Activated CD8-positive, alpha-beta memory T cell treated with anti-CD3 and anti-CD28 coated beads for 36 hours (primary cell): ENCODE data around the gene CUL4A. TPM values are rescaled to one million over a fixed set of nuclear protein-coding genes. Genes with fewer than 3 reads are reported as not detected.
"Not testable (repeated sequence)": the region's sequence is repeated elsewhere in the genome, so short reads cannot be mapped to it uniquely, and the experiment has no call there.

Source experiments
- CTCF ChIA-PET: fragments of 350-600 bp; sonication (Branson Sonifier 250); formaldehyde crosslinking; loops from one replicate; lab custom pipeline; 2021; ENCODE audit warnings: antibody characterized with exemption; lab: Charles Lee
- POLR2A ChIA-PET: fragments of 350-600 bp; sonication (Branson Sonifier 250); formaldehyde crosslinking; loops from one replicate; lab custom pipeline; 2021; ENCODE audit warnings: antibody characterized with exemption; lab: Charles Lee
- total RNA-seq, 2 experiments: library from RNA; stranded (reverse); gene quantifications; one replicate each; pipeline ENCODE4 v1.2.3, GENCODE V29; 2021

CUL4A gene
- total RNA-seq: 10 to 100 TPM; 89.8 to 90.0 TPM

- POLR2A ChIA-PET: interaction anchor here (0.5 to 2.1 kb wide), 5 partner anchors 45 to 1072 kb away, joined by 3 to 11 read pairs (median 4); partner anchors contain the start of genes LAMP1 and UPF3A
Observed at GRCh38 chr13:113209336-113209758, at the start of gene CUL4A. TSS of gene CUL4A (plus strand) at chr13:113209613. CDS start at chr13:113209628, 15 bp downstream.

GRCh38 chr13:113159701-113160100 is 49.7 kb upstream of the CUL4A start:
- ChIA-PET CTCF (no interaction called here), POLR2A (no interaction called here)

More at GRCh38 chr13:113209336-113209758, at the start of gene CUL4A:
- CTCF ChIA-PET: interaction anchor here (0.8 to 1.1 kb wide), 2 partner anchors 10 to 180 kb away, joined by 3 read pairs; no protein-coding TSS in a partner anchor

- CTCF ChIA-PET: interaction anchor here (0.6 kb wide), 1 partner anchor 21 kb away, joined by 3 read pairs; no protein-coding TSS in a partner anchor
- POLR2A ChIA-PET: no interaction called here
Observed at GRCh38 chr13:113160983-113161382, 48.4 kb upstream of the CUL4A start.

- POLR2A ChIA-PET: no interaction called here
- CTCF ChIA-PET: no interaction called here
Observed at GRCh38 chr13:113161433-113161832, 48.0 kb upstream of the CUL4A start.

GRCh38 chr13:113161975-113162374 is 47.4 kb upstream of the CUL4A start:
- POLR2A ChIA-PET, CTCF ChIA-PET: not testable (repeated sequence)

- POLR2A ChIA-PET: no interaction called here
- CTCF ChIA-PET: no interaction called here
Observed at GRCh38 chr13:113162783-113163685, 46.4 kb upstream of the CUL4A start.

GRCh38 chr13:113164492-113164891 is 44.9 kb upstream of the CUL4A start:
- ChIA-PET CTCF (no interaction called here), POLR2A (no interaction called here)

GRCh38 chr13:113166266-113166665 is 43.1 kb upstream of the CUL4A start:
- ChIA-PET CTCF (interaction anchor here (1.0 kb wide), 1 partner anchor 10 kb away, joined by 4 read pairs; no protein-coding TSS in a partner anchor), POLR2A (no interaction called here)

- ChIA-PET CTCF (interaction anchor here (0.6 to 1.0 kb wide), 2 partner anchors 8 to 10 kb away, joined by 3 to 4 read pairs; partner anchors contain the start of gene PROZ), POLR2A (no interaction called here)
Observed at GRCh38 chr13:113166681-113167080, 42.7 kb upstream of the CUL4A start.

- ChIA-PET POLR2A (no interaction called here), CTCF (interaction anchor here (0.6 to 1.0 kb wide), 2 partner anchors 9 to 11 kb away, joined by 3 to 4 read pairs; partner anchors contain the start of gene PROZ)
Observed at GRCh38 chr13:113167155-113167554, 42.3 kb upstream of the CUL4A start.

- ChIA-PET CTCF (no interaction called here), POLR2A (no interaction called here)
Observed at GRCh38 chr13:113167575-113167974, 41.8 kb upstream of the CUL4A start.

- ChIA-PET CTCF (no interaction called here), POLR2A (no interaction called here)
Observed at GRCh38 chr13:113168211-113168610, 41.2 kb upstream of the CUL4A start.

GRCh38 chr13:113169277-113170272 is 39.8 kb upstream of the CUL4A start:
- CTCF ChIA-PET: no interaction called here
- POLR2A ChIA-PET: interaction anchor here (0.5 kb wide), 1 partner anchor 691 kb away, joined by 4 read pairs; no protein-coding TSS in a partner anchor

GRCh38 chr13:113170511-113170910 is 38.9 kb upstream of the CUL4A start:
- ChIA-PET POLR2A (interaction anchor here (0.5 kb wide), 1 partner anchor 692 kb away, joined by 4 read pairs; no protein-coding TSS in a partner anchor), CTCF (no interaction called here)

GRCh38 chr13:113171250-113172125 is 37.9 kb upstream of the CUL4A start:
- ChIA-PET POLR2A (no interaction called here), CTCF (no interaction called here)

- ChIA-PET POLR2A (no interaction called here), CTCF (no interaction called here)
Observed at GRCh38 chr13:113172419-113172926, 36.9 kb upstream of the CUL4A start.

- ChIA-PET POLR2A (interaction anchor here (1.1 kb wide), 1 partner anchor 207 kb away, joined by 3 read pairs; no protein-coding TSS in a partner anchor), CTCF (no interaction called here)
Observed at GRCh38 chr13:113176280-113176679, 33.1 kb upstream of the CUL4A start.

- ChIA-PET POLR2A (no interaction called here), CTCF (no interaction called here)
Observed at GRCh38 chr13:113176822-113177221, 32.6 kb upstream of the CUL4A start.
